Osteocyte (in vitro differentiated cells): Measurements from ENCODE around the gene ANK2. TPM values are rescaled to one million over a fixed set of nuclear protein-coding genes. Genes with fewer than 3 reads are reported as not detected.

Experiments used
- DNase-seq: peaks from one replicate; pipeline ENCODE4 v3.0.0; 2021; ENCODE audit warnings: mixed read lengths; ENCODE audit not compliant: unreplicated experiment; ENCODE audit errors: extremely low spot score
- H3K27ac Mint-ChIP-seq: one replicate; pipeline ENCODE4 v1.8.0; 2021; ENCODE audit warnings: mild to moderate bottlenecking, mixed read lengths; ENCODE audit not compliant: unreplicated experiment
- H3K27me3 Mint-ChIP-seq: one replicate; pipeline ENCODE4 v1.8.0; 2021; ENCODE audit warnings: mixed read lengths; ENCODE audit not compliant: unreplicated experiment
- H3K36me3 Mint-ChIP-seq: one replicate; pipeline ENCODE4 v1.8.0; 2021; ENCODE audit warnings: mixed read lengths; ENCODE audit not compliant: unreplicated experiment
- H3K4me1 Mint-ChIP-seq: one replicate; pipeline ENCODE4 v1.8.0; 2021; ENCODE audit warnings: mixed read lengths; ENCODE audit not compliant: unreplicated experiment
- H3K4me3 Mint-ChIP-seq: one replicate; pipeline ENCODE4 v1.8.0; 2021; ENCODE audit warnings: mild to moderate bottlenecking, moderate library complexity, mixed read lengths; ENCODE audit not compliant: unreplicated experiment
- H3K9me3 Mint-ChIP-seq: one replicate; pipeline ENCODE4 v1.8.0; 2021; ENCODE audit warnings: mixed read lengths; ENCODE audit not compliant: unreplicated experiment
- total RNA-seq: library from RNA; stranded (reverse); gene quantifications from 2 replicates; pipeline ENCODE4 v1.2.1, GENCODE V29; 2021
- TF ChIP-seq, protein P1 (sequence below): fragments of 200-600 bp; sonication (generic); IDR thresholded peaks from 2 replicates; pipeline ENCODE4 v1.5.0; 2021; ENCODE audit warnings: antibody characterized with exemption, mild to moderate bottlenecking, moderate library complexity

ANK2 gene
- total RNA-seq, 1 donor from 2014 or later, result 17.2 TPM

DNA sequence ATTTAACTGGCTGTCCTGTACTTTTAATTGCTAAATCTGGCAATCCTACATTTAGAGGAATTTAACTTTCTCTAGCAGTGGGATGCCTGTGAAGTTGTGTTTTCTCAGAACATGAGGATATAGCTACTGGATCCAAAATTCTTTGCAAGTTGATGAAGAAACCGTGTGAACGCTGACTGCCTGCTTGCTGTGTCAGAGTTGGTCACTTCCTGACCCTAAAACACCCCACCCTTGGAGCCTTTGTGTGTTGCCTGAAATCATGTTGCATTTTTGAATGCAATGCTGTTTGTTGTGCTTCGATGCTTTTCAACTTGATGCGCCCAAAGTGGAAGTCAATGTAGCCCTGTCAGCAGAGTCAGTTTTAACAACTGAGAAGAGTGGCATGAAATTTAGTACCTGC, 211.2 kb downstream of the ANK2 start:
- Mint-ChIP-seq H3K9me3 (no peaks in the 10 kb centered on the region), H3K27ac (no peak overlapping the region), H3K4me3 (no peak overlapping the region), H3K27me3 (peaks cover 5% of the 10 kb centered on the region), H3K36me3 (no peaks in the 10 kb centered on the region), H3K4me1 (no peaks in the 10 kb centered on the region)
- DNase-seq, result no peak
- TF ChIP-seq, protein P1, sequence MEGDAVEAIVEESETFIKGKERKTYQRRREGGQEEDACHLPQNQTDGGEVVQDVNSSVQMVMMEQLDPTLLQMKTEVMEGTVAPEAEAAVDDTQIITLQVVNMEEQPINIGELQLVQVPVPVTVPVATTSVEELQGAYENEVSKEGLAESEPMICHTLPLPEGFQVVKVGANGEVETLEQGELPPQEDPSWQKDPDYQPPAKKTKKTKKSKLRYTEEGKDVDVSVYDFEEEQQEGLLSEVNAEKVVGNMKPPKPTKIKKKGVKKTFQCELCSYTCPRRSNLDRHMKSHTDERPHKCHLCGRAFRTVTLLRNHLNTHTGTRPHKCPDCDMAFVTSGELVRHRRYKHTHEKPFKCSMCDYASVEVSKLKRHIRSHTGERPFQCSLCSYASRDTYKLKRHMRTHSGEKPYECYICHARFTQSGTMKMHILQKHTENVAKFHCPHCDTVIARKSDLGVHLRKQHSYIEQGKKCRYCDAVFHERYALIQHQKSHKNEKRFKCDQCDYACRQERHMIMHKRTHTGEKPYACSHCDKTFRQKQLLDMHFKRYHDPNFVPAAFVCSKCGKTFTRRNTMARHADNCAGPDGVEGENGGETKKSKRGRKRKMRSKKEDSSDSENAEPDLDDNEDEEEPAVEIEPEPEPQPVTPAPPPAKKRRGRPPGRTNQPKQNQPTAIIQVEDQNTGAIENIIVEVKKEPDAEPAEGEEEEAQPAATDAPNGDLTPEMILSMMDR, result no peak

DNA sequence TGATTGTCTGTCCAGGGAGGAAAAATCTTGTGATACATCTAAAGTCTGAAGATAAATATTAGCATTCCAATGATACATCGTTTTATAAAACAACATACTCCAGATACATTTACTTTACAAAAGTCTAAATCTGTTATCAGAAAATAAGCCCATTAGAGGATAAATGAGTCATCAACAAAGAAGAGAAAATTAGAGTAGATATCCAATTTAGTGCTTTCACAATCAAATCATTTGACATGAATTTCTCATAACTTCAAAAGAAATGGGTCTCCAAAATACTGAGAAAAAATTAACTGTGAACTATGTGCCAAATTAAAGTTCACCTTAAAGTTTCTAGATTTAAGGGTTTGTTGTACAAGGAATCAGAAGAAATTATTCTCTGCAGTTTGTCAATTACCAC, 213.8 kb downstream of the ANK2 start:
- DNase-seq, result no peak
- no peak overlapping the region for H3K27ac Mint-ChIP-seq
- H3K9me3 Mint-ChIP-seq, result peaks cover 18% of the 10 kb centered on the region
- H3K4me1 Mint-ChIP-seq, result no peaks in the 10 kb centered on the region
- H3K27me3 Mint-ChIP-seq, result peaks cover 11% of the 10 kb centered on the region
- no peak overlapping the region for H3K4me3 Mint-ChIP-seq
- TF ChIP-seq, protein P1, result no peak
- no peaks in the 10 kb centered on the region for H3K36me3 Mint-ChIP-seq

DNA sequence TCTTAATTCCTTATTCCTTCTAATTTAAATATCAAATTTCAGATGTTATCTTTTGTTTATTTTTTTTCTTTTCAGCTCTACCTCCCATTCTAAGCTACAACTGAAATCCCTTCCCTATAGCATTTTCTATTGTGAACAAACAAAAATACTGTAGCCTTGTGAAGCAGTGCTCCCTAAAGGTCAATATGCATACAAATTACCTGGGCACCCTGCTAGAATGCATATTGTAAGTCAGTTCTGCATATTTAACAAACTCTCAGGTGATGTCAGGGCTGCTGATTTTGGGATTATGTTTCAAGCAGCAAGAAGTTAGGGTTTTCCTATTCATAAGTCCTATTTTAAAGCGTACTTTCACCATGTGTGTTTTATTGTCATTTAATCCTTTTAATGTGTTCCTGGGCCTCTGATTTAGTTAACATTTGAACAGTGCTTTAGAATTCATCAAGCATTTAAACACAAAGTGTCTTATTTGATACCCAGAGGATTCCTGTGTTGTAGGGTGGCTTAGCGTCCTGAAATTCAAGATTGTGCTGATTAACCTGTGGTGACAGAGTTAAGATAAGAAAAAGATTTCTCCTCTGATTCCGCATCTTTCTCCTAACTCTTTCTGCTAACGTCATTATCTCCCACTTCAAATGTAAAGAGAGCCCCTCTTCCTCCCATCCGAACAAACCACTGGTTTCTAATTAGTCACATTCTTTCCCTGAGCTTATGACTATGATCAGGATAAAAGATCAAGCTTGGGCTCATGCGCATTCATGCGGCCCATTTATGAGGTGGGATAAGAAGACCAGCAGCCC, 221.3 kb downstream of the ANK2 start:
- Mint-ChIP-seq H3K36me3 (peaks cover 2% of the 10 kb centered on the region), H3K27ac (no peak overlapping the region), H3K9me3 (peaks cover 19% of the 10 kb centered on the region), H3K4me3 (no peak overlapping the region), H3K27me3 (peaks cover 11% of the 10 kb centered on the region), H3K4me1 (no peaks in the 10 kb centered on the region)
- DNase-seq, result no peak
- TF ChIP-seq, protein P1, result no peak

DNA sequence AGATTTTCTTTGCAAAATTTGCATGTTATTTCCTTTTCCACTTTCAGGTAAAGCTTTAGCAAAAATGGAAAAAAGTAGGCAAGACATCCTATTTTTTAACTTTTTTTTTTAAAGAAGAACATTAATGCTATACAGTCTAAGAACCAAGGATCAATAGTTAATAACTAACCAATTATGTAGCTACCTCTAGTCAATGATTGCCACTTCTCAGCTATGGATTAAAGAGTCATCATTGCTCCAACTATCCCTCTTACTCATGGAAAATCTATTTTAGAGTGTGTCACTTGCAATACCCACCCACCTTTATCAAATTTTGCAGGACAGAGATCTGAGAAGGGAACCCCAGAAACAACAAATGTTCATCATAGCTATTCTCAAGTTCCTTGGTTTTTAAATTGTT, 223.1 kb downstream of the ANK2 start:
- H3K4me1 Mint-ChIP-seq, result no peaks in the 10 kb centered on the region
- peaks cover 2% of the 10 kb centered on the region for H3K36me3 Mint-ChIP-seq
- DNase-seq, result no peak
- peaks cover 8% of the 10 kb centered on the region for H3K9me3 Mint-ChIP-seq
- no peak overlapping the region for H3K27ac Mint-ChIP-seq
- no peak overlapping the region for H3K4me3 Mint-ChIP-seq
- H3K27me3 Mint-ChIP-seq, result peaks cover 6% of the 10 kb centered on the region
- TF ChIP-seq, protein P1, result no peak

DNA sequence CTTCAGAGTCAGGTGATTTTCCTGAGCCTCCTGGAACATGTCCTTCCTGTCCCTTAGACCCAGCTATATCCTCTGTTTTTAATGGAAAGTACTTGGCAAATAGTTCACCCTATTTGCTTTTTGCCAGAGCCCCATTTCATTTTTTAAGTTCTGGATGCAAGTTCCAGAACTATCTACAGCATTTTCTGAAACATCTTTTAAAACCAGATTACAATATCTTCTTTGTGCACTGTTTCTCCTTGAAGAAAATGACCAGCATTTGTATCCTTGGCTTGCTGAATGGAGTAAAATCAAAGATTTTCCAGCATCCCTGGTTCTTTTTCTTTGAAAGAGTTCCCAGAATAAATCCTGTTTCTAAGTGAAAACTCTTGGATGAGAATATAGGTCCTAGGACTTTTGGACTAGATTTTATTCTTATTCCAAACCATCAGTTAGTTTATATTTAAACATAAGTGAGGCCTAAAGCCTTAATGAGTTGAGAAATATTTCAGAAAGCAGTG, 224.3 kb downstream of the ANK2 start:
- H3K36me3 Mint-ChIP-seq, result peaks cover 2% of the 10 kb centered on the region
- DNase-seq, result no peak
- H3K4me3 Mint-ChIP-seq, result no peak overlapping the region
- H3K27me3 Mint-ChIP-seq, result peaks cover 6% of the 10 kb centered on the region
- no peaks in the 10 kb centered on the region for H3K4me1 Mint-ChIP-seq
- TF ChIP-seq, protein P1, result no peak
- H3K27ac Mint-ChIP-seq, result no peak overlapping the region
- no peaks in the 10 kb centered on the region for H3K9me3 Mint-ChIP-seq
